ENCODE measurements around the gene HPCAL1. TPM values are rescaled to one million over a fixed set of nuclear protein-coding genes. Genes with fewer than 3 reads are reported as not detected.
"Not testable (repeated sequence)": the region's sequence is repeated elsewhere in the genome, so short reads cannot be mapped to it uniquely, and the experiment has no call there.

The HPCAL1 gene
- total and polyA plus RNA-seq, 3 donors from 2014 or later, result 99.5 to 263 (median 215) TPM

DNA sequence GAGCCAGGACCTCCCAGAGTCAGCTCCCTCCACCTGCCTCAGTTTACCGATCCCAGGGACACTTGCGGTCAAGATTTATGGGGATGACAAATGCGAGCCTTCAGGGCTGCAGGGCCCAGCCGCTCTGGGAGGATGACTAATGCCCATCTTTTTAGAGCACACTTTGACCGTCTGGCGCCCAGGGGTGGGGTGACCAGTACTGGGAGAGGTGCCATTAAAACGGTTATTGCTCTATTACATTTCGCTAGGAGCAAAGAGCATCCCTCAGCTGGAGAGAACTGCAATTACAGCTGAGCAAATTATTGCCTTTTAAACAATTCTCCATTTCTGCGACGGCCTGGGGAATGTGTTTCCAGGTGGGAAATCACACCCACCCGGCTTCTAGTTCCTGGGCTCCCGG is 42.6 kb upstream of the HPCAL1 start:
- WGBS, 2 donors, result 89 to 90% methylated on average over 12 of the region's 12 CpGs
- no peak for DNase-seq
- no peaks in the 10 kb centered on the region for H3K27me3 ChIP-seq
- H3K4me3 ChIP-seq, result no peak overlapping the region
- no peaks in the 10 kb centered on the region for H3K4me1 ChIP-seq
- no peaks in the 10 kb centered on the region for H3K9me3 ChIP-seq
- TF ChIP-seq, protein P1, sequence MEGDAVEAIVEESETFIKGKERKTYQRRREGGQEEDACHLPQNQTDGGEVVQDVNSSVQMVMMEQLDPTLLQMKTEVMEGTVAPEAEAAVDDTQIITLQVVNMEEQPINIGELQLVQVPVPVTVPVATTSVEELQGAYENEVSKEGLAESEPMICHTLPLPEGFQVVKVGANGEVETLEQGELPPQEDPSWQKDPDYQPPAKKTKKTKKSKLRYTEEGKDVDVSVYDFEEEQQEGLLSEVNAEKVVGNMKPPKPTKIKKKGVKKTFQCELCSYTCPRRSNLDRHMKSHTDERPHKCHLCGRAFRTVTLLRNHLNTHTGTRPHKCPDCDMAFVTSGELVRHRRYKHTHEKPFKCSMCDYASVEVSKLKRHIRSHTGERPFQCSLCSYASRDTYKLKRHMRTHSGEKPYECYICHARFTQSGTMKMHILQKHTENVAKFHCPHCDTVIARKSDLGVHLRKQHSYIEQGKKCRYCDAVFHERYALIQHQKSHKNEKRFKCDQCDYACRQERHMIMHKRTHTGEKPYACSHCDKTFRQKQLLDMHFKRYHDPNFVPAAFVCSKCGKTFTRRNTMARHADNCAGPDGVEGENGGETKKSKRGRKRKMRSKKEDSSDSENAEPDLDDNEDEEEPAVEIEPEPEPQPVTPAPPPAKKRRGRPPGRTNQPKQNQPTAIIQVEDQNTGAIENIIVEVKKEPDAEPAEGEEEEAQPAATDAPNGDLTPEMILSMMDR (IDR thresholded peaks at IDR 0.05), result no peak
- TF ChIP-seq POLR2A (IDR thresholded peaks at IDR 0.05), result no peak
- no peak overlapping the region for H3K27ac ChIP-seq
- intact Hi-C loops (cut with DNase I; ENCODE audit: low total_unique reads), result no loop called here
- no peaks in the 10 kb centered on the region for H3K36me3 ChIP-seq (ENCODE audit: low read depth, missing control alignments)

GRCh38 chr2:10263526-10263925 is 39.2 kb upstream of the HPCAL1 start:
- H3K27me3 ChIP-seq; H3K27ac ChIP-seq; H3K36me3 ChIP-seq (ENCODE audit: low read depth, missing control alignments); intact Hi-C loops (cut with DNase I; ENCODE audit: low total_unique reads); DNase-seq; H3K9me3 ChIP-seq; H3K4me1 ChIP-seq; H3K4me3 ChIP-seq: not testable (repeated sequence)
- 84 to 91% methylated on average over 3 to 5 of the region's 5 CpGs for WGBS, 2 donors

DNA sequence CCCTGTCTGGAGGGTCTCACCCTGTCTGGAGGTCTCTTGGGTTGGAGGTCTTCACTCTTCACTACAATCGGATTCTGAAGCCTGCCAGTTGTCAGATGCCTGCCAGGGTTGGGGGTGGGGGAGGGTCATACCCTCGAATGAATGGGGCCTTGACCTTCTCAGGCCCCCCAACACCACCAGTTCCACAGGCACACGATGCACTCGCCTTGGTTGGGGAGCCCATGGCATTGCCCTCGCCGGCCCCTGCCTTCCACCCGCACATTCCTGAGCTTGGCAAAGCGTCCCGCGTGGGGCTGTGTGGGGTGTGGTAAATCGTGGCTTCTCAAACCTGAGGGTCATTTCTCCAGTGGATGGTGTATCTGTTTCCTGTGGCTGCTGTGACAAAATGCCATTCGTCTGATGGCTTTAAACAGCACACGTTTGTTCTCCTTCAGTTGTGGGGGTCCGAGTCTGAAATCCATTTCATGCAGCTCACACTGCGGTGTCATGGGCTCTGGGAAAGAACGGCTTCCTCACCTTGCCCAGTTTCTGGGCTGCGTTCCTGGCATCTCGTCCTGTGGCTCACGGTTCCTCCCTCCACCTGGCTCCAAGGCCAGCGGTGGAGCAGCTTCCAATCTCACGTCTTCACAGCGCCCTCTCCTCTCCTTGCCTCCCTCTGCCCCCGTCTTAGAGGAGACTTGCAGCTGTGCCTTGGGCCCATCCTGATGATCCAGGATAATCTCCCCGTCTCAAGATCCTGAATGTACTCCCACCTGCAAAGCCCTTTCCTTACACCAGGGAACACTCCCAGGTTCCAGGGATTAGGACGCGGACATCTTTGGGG is 38.0 kb upstream of the HPCAL1 start:
- H3K4me3 ChIP-seq, result no peak overlapping the region
- TF ChIP-seq, protein P1 (IDR thresholded peaks at IDR 0.05), result no peak
- TF ChIP-seq POLR2A (IDR thresholded peaks at IDR 0.05), result no peak
- intact Hi-C loops (cut with DNase I; ENCODE audit: low total_unique reads), result no loop called here
- no peaks in the 10 kb centered on the region for H3K36me3 ChIP-seq (ENCODE audit: low read depth, missing control alignments)
- H3K4me1 ChIP-seq, result no peaks in the 10 kb centered on the region
- no peak overlapping the region for H3K27ac ChIP-seq
- no peaks in the 10 kb centered on the region for H3K27me3 ChIP-seq
- no peak for DNase-seq
- no peaks in the 10 kb centered on the region for H3K9me3 ChIP-seq
- 73 to 85% methylated on average over 10 to 26 of the region's 26 CpGs for WGBS, 2 donors

DNA sequence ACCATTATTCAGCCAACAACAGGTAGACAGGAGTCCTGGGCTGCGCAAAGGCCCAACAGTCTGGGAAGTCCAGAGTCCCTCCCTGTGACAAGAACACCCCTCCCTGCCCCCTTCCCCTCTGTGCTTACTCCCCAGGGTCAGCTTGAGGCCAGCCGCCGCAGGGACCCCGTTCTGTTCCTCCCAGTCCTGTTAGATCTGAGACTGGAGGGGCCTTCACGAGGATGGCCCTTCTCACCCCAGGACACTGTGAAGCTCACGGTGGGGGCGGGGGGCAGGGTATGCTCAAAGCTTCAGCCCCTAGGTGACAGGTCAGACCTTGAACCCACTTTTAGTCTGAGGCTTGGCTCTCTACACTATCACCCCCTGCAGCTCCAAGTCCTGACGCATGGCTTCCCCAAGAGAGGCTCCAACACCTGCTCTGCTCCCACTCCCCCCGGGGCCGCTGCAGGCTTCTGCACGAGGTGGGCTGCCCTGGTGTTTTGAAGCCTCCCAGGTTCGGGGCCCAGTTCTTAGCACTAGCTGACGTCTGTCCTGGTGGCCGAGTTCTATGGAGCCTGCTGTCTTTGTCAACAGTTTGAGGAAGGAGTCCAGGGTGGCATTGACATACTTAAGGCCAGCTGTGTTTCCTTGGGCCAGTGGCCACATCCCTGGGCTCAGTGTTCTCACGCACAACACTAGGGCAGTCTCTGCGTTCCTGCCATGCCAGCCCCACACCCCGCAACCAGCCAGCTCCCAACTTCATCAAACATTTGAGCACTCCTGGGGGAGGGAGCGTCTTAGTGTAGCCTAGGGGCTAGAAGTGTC is 37.2 kb upstream of the HPCAL1 start:
- no peak overlapping the region for H3K27ac ChIP-seq
- DNase-seq, result no peak
- WGBS, 2 donors, result 82 to 85% methylated on average over 14 to 18 of the region's 18 CpGs
- no peak for TF ChIP-seq POLR2A (IDR thresholded peaks at IDR 0.05)
- TF ChIP-seq, protein P1 (IDR thresholded peaks at IDR 0.05), result no peak
- no peaks in the 10 kb centered on the region for H3K9me3 ChIP-seq
- intact Hi-C loops (cut with DNase I; ENCODE audit: low total_unique reads), result no loop called here
- H3K36me3 ChIP-seq (ENCODE audit: low read depth, missing control alignments), result no peaks in the 10 kb centered on the region
- H3K4me3 ChIP-seq, result no peak overlapping the region
- no peaks in the 10 kb centered on the region for H3K4me1 ChIP-seq
- H3K27me3 ChIP-seq, result no peaks in the 10 kb centered on the region

DNA sequence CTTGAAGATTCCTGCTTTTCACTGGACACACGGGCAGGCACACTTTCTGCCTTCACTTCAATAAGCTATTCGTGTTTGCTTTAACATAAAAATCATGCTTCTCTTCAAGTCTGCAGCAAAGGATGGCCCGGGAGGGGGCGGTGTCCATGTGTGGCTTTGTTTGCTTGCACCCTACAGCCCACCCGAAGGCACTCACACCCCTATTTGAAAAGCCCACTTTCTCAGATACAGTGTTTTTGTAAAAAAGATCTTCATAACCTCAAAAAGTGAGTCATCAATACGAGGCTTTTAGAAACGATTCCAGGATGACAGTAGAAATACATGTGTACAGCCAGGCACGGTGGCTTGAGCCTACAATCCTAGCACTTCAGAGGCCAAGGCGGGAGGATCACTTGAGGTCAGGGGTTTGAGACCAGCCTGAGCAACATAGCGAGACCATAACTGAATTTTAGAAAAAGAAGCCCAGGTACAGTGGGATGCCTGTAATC is 36.5 kb upstream of the HPCAL1 start:
- H3K4me1 ChIP-seq, result no peaks in the 10 kb centered on the region
- WGBS, 2 donors, result 69 to 72% methylated on average over 10 of the region's 10 CpGs
- intact Hi-C loops (cut with DNase I; ENCODE audit: low total_unique reads), result no loop called here
- no peaks in the 10 kb centered on the region for H3K9me3 ChIP-seq
- H3K27me3 ChIP-seq, result no peaks in the 10 kb centered on the region
- H3K27ac ChIP-seq, result no peak overlapping the region
- no peak for TF ChIP-seq POLR2A (IDR thresholded peaks at IDR 0.05)
- TF ChIP-seq, protein P1 (IDR thresholded peaks at IDR 0.05), result no peak
- no peak for DNase-seq
- H3K36me3 ChIP-seq (ENCODE audit: low read depth, missing control alignments), result no peaks in the 10 kb centered on the region
- no peak overlapping the region for H3K4me3 ChIP-seq

All from testis (tissue), 3 donors.